NCI-H146 (cell line): ENCODE data around the gene BARX2.
A peak's percentile ranks its signal among the peaks of the same experiment; 100 is the strongest.

Experiments
- DNase-seq: peaks from one replicate; lab custom pipeline; 2025; lab: John Stamatoyannopoulos, UW

Gene BARX2

GRCh38 chr11:129440028-129440713, 64.5 kb downstream of the BARX2 start:
- no peak for DNase-seq

GRCh38 chr11:129442171-129442570, 66.5 kb downstream of the BARX2 start:
- no peak for DNase-seq

GRCh38 chr11:129443276-129443675, 67.6 kb downstream of the BARX2 start:
- DNase-seq, result no peak

- no peak for DNase-seq
Measured at GRCh38 chr11:129444274-129444673, 68.6 kb downstream of the BARX2 start.

- DNase-seq, result no peak
Measured at GRCh38 chr11:129445226-129445625, 69.6 kb downstream of the BARX2 start.

GRCh38 chr11:129446572-129446971, 70.9 kb downstream of the BARX2 start:
- no peak for DNase-seq

- DNase-seq, result no peak
Measured at GRCh38 chr11:129447654-129448239, 72.1 kb downstream of the BARX2 start.

GRCh38 chr11:129451524-129451923, 75.9 kb downstream of the BARX2 start:
- DNase-seq, result no peak

- no peak for DNase-seq
Measured at GRCh38 chr11:129453293-129453721, 77.7 kb downstream of the BARX2 start.

GRCh38 chr11:129455101-129455500, 79.5 kb downstream of the BARX2 start:
- DNase-seq, result no peak

- no peak for DNase-seq
Measured at GRCh38 chr11:129455756-129456655, 80.4 kb downstream of the BARX2 start.

- no peak for DNase-seq
Measured at GRCh38 chr11:129457321-129457720, 81.7 kb downstream of the BARX2 start.

GRCh38 chr11:129458278-129458677, 82.6 kb downstream of the BARX2 start:
- no peak for DNase-seq

GRCh38 chr11:129458756-129459535, 83.3 kb downstream of the BARX2 start:
- peak; percentile 64 for DNase-seq

GRCh38 chr11:129460714-129461113, 85.1 kb downstream of the BARX2 start:
- peak; percentile 49 for DNase-seq

GRCh38 chr11:129484068-129484467, 108.4 kb downstream of the BARX2 start:
- DNase-seq, result no peak

- DNase-seq, result no peak
Measured at GRCh38 chr11:129489249-129489648, 113.6 kb downstream of the BARX2 start.

- no peak for DNase-seq
Measured at GRCh38 chr11:129490004-129490403, 114.4 kb downstream of the BARX2 start.

- DNase-seq, result no peak
Measured at GRCh38 chr11:129493746-129494145, 118.1 kb downstream of the BARX2 start.
